MM.1S (cell line): ENCODE results near the gene MYD88.

Source experiments
- EZH2 ChIP-seq: fragments of 300-600 bp; sonication (generic); optimal IDR thresholded peaks from 2 replicates; pipeline ENCODE3; 2017; ENCODE audit warnings: low read depth, mild to moderate bottlenecking, antibody characterized with exemption, low read length, mixed read lengths
- TF ChIP-seq, protein P1 (sequence below): fragments of 300-600 bp; sonication (generic); IDR thresholded peaks from 2 replicates; pipeline ENCODE4 v1.5.1; 2016; ENCODE audit warnings: antibody characterized with exemption, low read length, mixed read lengths

DNA sequence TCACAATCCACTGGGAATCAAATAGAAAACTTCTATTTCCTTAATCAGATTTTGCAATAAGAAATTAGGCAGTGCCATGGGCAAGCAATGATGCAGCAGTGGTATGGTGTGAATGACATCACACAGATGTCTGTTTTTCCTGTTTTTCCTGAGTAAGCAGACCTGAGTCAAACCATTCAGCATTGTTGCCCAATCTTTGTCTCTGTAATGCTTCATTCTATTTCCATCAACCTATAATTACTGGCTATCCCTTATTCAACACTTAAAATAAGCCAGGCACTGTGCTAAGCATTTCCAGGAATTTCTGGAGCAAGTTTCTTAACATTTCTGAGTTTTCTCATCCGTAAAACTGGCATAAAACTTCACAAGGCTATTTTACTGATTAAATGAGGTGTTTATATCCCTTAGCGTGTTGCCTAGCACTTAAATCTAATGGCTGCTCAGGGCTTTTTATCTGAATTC, 15.6 kb downstream of the MYD88 start:
- TF ChIP-seq, protein P1, sequence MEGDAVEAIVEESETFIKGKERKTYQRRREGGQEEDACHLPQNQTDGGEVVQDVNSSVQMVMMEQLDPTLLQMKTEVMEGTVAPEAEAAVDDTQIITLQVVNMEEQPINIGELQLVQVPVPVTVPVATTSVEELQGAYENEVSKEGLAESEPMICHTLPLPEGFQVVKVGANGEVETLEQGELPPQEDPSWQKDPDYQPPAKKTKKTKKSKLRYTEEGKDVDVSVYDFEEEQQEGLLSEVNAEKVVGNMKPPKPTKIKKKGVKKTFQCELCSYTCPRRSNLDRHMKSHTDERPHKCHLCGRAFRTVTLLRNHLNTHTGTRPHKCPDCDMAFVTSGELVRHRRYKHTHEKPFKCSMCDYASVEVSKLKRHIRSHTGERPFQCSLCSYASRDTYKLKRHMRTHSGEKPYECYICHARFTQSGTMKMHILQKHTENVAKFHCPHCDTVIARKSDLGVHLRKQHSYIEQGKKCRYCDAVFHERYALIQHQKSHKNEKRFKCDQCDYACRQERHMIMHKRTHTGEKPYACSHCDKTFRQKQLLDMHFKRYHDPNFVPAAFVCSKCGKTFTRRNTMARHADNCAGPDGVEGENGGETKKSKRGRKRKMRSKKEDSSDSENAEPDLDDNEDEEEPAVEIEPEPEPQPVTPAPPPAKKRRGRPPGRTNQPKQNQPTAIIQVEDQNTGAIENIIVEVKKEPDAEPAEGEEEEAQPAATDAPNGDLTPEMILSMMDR, result no peak
- TF ChIP-seq EZH2, result no peak
